ENCODE results near the gene CMYA5.

Gene CMYA5

GRCh38 chr5:79825802-79826201, 136.2 kb downstream of the CMYA5 start:
- TF ChIP-seq EZH2 (IDR thresholded peaks at IDR 0.05; ENCODE audit: borderline replicate concordance, low read length) = no peak
- TF ChIP-seq CTCF (IDR thresholded peaks at IDR 0.05; ENCODE audit: low read length) = no peak
- Histone ChIP-seq H3K27me3 (ENCODE audit: insufficient read depth, low read length) (no peaks in the 10 kb centered on the region), H3F3A (ENCODE audit: insufficient read depth, low read length) (no peaks in the 10 kb centered on the region), H3K9me3 (ENCODE audit: low read length) (no peaks in the 10 kb centered on the region), H3K36me3 (ENCODE audit: insufficient read depth, low read length) (no peaks in the 10 kb centered on the region), H3K4me2 (ENCODE audit: low read length) (no peak overlapping the region), H2AFZ (ENCODE audit: low read length) (no peak overlapping the region), H4K20me1 (ENCODE audit: insufficient read depth, low read length) (no peaks in the 10 kb centered on the region), H3K79me2 (ENCODE audit: insufficient read depth, low read length) (no peaks in the 10 kb centered on the region), H3K4me3 (ENCODE audit: low read depth, low read length, poor library complexity, severe bottlenecking) (no peak overlapping the region), H3K4me1 (ENCODE audit: insufficient read depth, low read length, severe bottlenecking) (no peaks in the 10 kb centered on the region), H3K27ac (ENCODE audit: low read depth, low read length, poor library complexity, severe bottlenecking) (no peak overlapping the region), H3K9ac (ENCODE audit: low read length) (no peak overlapping the region), H3K9me2 (ENCODE audit: low read depth, low read length) (no peaks in the 10 kb centered on the region)

GRCh38 chr5:79827159-79827629, 137.6 kb downstream of the CMYA5 start:
- no peaks in the 10 kb centered on the region for H4K20me1 ChIP-seq (ENCODE audit: insufficient read depth, low read length)
- no peak overlapping the region for H3K4me3 ChIP-seq (ENCODE audit: low read depth, low read length, poor library complexity, severe bottlenecking)
- no peak overlapping the region for H3K27ac ChIP-seq (ENCODE audit: low read depth, low read length, poor library complexity, severe bottlenecking)
- H3K4me2 ChIP-seq (ENCODE audit: low read length) = no peak overlapping the region
- no peaks in the 10 kb centered on the region for H3K79me2 ChIP-seq (ENCODE audit: insufficient read depth, low read length)
- H3K9ac ChIP-seq (ENCODE audit: low read length) = no peak overlapping the region
- H3K9me3 ChIP-seq (ENCODE audit: low read length) = no peaks in the 10 kb centered on the region
- H3K9me2 ChIP-seq (ENCODE audit: low read depth, low read length) = no peaks in the 10 kb centered on the region
- H3K36me3 ChIP-seq (ENCODE audit: insufficient read depth, low read length) = no peaks in the 10 kb centered on the region
- H3F3A ChIP-seq (ENCODE audit: insufficient read depth, low read length) = no peaks in the 10 kb centered on the region
- no peaks in the 10 kb centered on the region for H3K27me3 ChIP-seq (ENCODE audit: insufficient read depth, low read length)
- no peaks in the 10 kb centered on the region for H3K4me1 ChIP-seq (ENCODE audit: insufficient read depth, low read length, severe bottlenecking)
- no peak for TF ChIP-seq CTCF (IDR thresholded peaks at IDR 0.05; ENCODE audit: low read length)
- no peak for TF ChIP-seq EZH2 (IDR thresholded peaks at IDR 0.05; ENCODE audit: borderline replicate concordance, low read length)
- H2AFZ ChIP-seq (ENCODE audit: low read length) = no peak overlapping the region

- no peaks in the 10 kb centered on the region for H3K4me1 ChIP-seq (ENCODE audit: insufficient read depth, low read length, severe bottlenecking)
- no peaks in the 10 kb centered on the region for H3K9me3 ChIP-seq (ENCODE audit: low read length)
- H3K36me3 ChIP-seq (ENCODE audit: insufficient read depth, low read length) = no peaks in the 10 kb centered on the region
- no peak overlapping the region for H2AFZ ChIP-seq (ENCODE audit: low read length)
- TF ChIP-seq EZH2 (IDR thresholded peaks at IDR 0.05; ENCODE audit: borderline replicate concordance, low read length) (no peak), CTCF (IDR thresholded peaks at IDR 0.05; ENCODE audit: low read length) (peak; percentile 33; the same call in 1 of the 2 replicates)
- no peak overlapping the region for H3K4me3 ChIP-seq (ENCODE audit: low read depth, low read length, poor library complexity, severe bottlenecking)
- no peak overlapping the region for H3K27ac ChIP-seq (ENCODE audit: low read depth, low read length, poor library complexity, severe bottlenecking)
- no peak overlapping the region for H3K9ac ChIP-seq (ENCODE audit: low read length)
- H3K4me2 ChIP-seq (ENCODE audit: low read length) = no peak overlapping the region
- no peaks in the 10 kb centered on the region for H3K79me2 ChIP-seq (ENCODE audit: insufficient read depth, low read length)
- H3K9me2 ChIP-seq (ENCODE audit: low read depth, low read length) = no peaks in the 10 kb centered on the region
- H3F3A ChIP-seq (ENCODE audit: insufficient read depth, low read length) = no peaks in the 10 kb centered on the region
- no peaks in the 10 kb centered on the region for H4K20me1 ChIP-seq (ENCODE audit: insufficient read depth, low read length)
- H3K27me3 ChIP-seq (ENCODE audit: insufficient read depth, low read length) = no peaks in the 10 kb centered on the region
Measured at GRCh38 chr5:79829260-79829659, 139.6 kb downstream of the CMYA5 start.

Measured in OCI-LY1 (cell line).